Left kidney (tissue), 2 donors: ENCODE measurements around the gene NEXN. TPM values are rescaled to one million over a fixed set of nuclear protein-coding genes. Genes with fewer than 3 reads are reported as not detected.
A peak's percentile ranks its signal among the peaks of the same experiment; 100 is the strongest.
"Not testable (repeated sequence)": the region's sequence is repeated elsewhere in the genome, so short reads cannot be mapped to it uniquely, and the experiment has no call there.

Source experiments
- DNase-seq: peaks from one replicate; pipeline ENCODE4 v3.0.0-alpha.2; 2013
- polyA plus RNA-seq: library from polyadenylated mRNA; unstranded; fragments of 120-200 nt; gene quantifications from one replicate; pipeline ENCODE4 v1.2.1, GENCODE V29; 2013; ENCODE audit not compliant: insufficient read length

The NEXN gene
- polyA plus RNA-seq, 1 donor, result 12.7 TPM

- peak; percentile 46 for DNase-seq
These were observed 12.4 kb downstream of the NEXN start for GRCh38 chr1:77900687-77901293.

GRCh38 chr1:77905603-77906002 is 17.2 kb downstream of the NEXN start:
- no peak for DNase-seq

GRCh38 chr1:77906019-77906545 is 17.7 kb downstream of the NEXN start:
- DNase-seq, result no peak

DNA sequence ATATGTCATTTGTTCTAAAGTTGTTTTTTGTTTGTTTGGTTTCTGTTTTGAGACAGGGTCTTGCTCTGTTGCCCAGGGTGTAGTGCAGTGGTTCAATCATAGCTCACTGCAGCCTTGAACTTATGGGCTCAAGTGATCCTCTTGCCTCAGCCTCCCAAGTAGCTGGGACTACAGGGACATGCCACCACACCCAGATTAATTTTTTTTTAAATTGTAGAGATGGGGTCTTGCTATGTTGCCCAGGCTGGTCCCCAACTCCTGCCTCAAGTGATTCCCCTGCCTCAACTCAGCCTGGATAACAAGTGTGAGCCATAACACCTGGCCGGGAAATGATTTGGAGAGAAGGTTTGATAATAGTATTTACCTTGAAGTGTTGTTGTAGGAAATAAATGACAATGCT is 18.2 kb downstream of the NEXN start:
- DNase-seq, result no peak

DNA sequence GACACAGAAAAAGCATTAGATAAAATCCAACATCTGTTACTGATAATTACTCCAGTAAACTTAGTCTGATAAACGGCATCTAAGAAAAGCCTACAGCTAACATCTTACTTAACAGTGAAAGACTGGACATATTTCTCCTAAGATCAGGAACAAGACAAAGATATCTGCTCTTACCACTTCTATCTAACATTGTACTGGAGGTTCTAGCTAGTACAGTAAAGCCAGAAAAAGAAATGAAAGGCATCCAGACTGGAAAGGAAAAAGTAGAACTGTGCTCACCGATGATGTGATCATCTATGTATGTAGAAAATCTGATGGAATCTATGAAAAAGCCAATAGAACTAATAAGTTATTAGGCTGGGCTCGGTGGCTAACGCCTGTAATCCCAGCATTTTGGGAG is 21.7 kb downstream of the NEXN start:
- no peak for DNase-seq

DNA sequence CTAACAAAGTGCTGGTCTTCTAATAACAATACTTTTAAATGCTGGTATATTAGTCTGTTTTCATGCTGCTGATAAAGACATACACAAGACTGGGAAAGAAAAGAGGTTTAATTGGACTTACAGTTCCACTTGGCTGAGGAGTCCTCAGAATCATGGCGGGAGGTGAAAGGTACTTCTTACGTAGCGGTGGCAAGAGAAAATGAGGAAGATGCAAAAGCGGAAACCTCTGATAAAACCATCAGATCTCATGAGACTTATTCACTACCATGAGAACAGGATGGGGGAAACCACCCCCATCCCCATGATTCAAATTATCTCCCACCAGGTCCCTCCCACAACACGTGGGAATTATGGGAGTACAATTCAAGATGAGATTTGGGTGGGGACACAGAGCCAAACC is 30.5 kb downstream of the NEXN start:
- not testable (repeated sequence) for DNase-seq

GRCh38 chr1:77925518-77925917 is 37.1 kb downstream of the NEXN start:
- no peak for DNase-seq

GRCh38 chr1:77925956-77926355 is 37.5 kb downstream of the NEXN start:
- no peak for DNase-seq

- DNase-seq, result no peak
These were observed 38.3 kb downstream of the NEXN start for GRCh38 chr1:77926561-77927357.

DNA sequence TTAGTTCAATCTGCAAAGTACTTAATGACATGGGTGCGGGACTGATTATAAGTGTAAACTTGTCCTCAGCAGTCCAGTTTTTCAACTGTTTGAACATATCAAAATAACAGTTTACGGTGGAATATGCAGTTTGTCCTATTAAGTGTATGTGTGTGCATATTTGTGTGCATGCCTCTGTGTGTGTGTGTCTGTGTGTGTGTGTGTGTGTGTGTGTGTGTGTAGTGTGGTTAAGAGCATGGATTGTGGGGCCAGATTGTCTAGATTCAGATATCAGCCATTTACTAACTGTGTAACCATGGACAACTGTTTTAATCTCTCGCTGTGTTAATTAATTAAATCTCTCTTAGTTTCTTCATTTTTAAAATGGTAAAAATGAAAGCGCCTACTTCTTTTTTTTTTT is 39.0 kb downstream of the NEXN start:
- no peak for DNase-seq

DNA sequence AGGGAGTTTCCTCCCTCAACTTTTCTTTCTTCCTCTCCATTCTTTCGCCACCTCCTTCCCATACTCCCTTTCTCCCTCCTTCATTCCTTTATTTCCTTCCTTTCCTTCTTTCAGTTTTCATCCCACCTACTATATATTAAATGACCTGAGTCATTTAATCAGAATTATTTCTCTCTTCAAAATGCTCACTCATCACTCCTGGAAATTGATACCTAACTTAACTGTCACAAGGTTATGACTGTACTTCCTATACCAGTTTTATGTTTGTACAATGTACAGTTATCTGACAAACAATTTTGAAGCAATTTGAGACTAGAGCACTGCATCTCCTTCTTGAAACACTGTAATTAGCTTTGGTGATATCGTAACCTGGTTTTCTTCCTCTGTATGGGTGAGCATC is 41.4 kb downstream of the NEXN start:
- no peak for DNase-seq

GRCh38 chr1:77938651-77939050 is 50.2 kb downstream of the NEXN start:
- DNase-seq, result no peak

- DNase-seq, result no peak
These were observed 52.6 kb downstream of the NEXN start for GRCh38 chr1:77940921-77941570.

DNA sequence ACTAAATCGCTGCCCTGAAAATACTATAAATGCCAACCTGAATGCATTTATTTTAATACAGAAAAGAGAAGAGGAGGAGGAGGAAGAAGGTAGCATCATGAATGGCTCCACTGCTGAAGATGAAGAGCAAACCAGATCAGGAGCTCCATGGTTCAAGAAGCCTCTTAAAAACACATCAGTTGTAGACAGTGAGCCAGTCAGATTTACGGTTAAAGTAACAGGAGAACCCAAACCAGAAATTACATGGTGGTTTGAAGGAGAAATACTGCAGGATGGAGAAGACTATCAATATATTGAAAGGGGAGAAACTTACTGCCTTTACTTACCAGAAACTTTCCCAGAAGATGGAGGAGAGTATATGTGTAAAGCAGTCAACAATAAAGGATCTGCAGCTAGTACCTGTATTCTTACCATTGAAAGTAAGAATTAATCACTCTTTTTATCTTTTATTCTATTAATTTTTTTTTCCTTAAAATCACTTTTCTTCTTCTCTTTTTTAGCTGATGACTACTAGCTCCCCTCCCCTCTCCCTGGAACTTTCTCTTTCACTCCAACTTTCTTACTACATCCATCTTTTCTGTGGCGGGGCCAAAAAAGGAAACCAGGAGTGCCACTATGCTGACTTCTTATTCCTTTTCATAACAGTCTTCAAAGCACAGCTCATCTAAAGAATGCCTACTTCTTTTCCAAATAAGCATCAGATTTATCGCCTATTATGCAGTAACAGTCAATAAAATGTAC is 54.1 kb downstream of the NEXN start:
- DNase-seq, result no peak

DNA sequence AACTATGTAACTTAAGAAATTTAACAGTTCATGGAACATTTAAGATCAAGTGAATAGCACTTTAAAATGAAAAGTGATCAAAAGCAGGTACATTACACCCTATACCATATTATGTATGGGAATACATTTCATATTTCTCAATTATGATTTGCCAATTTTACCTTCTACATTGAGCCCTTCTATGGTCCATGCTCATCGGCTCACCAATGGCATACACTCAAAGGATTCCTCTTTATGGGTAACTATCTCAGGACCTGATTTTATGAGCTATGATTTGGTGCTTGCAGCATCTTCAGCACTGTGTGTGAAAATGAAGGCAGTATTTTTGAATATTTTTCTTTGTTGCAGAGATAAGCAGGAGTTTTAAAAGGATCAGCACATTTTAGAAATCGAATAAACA is 56.9 kb downstream of the NEXN start:
- DNase-seq, result no peak

- DNase-seq, result no peak
These were observed 60.5 kb downstream of the NEXN start for GRCh38 chr1:77948841-77949424.

DNA sequence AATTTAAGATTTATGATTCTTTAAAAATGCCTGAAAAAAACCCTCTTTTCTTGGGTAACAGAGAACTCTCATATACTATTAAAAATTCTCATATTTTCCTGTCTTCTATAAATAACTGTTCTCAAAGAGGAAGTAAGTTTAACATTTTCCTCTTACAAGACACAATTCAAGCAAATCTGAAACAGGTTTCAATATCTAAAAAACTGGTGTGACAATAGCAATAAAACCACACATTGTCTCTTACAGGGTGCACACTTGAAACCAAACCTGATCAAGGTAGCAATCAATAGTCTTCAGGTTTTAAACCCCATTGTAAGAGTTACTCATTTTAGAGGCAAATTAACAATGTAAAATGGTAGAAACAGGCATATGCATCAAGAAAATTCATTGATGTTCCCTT is 62.4 kb downstream of the NEXN start:
- DNase-seq, result no peak

GRCh38 chr1:77951328-77951727 is 62.9 kb downstream of the NEXN start:
- no peak for DNase-seq

- DNase-seq, result no peak
These were observed 65.5 kb downstream of the NEXN start for GRCh38 chr1:77953907-77954306.

GRCh38 chr1:77954521-77954920 is 66.1 kb downstream of the NEXN start:
- no peak for DNase-seq

DNA sequence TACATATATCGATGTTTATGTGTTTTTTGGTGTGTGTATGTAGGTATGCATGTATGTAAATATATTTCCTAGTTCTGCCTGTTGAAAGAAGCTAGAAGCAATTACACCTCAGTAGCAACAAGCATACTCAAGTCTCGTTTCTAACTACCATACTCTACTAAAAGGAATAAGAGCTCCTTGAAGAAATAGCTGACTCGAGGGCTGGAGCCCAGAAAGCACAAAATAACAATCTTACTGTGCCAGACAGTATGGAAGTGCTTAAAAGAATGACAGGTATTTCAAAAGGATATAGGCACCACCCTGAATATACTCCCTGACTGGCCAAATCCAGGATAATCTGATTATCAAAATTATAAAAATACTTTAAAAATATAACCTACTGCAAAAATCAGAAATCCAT is 67.3 kb downstream of the NEXN start:
- no peak for DNase-seq

GRCh38 chr1:77956464-77956863 is 68.0 kb downstream of the NEXN start:
- no peak for DNase-seq
